HTERT RPE-1 (cell line): Measurements from ENCODE around the gene MRPL42.

Experiments
- in situ Hi-C: fragments of 300-500 bp; cut with MboI; formaldehyde crosslinking; loops from 4 replicates; pipeline ENCODE4 v1.14.3; 2020; ENCODE audit warnings: low sequenced_read_pairs

Gene MRPL42

DNA sequence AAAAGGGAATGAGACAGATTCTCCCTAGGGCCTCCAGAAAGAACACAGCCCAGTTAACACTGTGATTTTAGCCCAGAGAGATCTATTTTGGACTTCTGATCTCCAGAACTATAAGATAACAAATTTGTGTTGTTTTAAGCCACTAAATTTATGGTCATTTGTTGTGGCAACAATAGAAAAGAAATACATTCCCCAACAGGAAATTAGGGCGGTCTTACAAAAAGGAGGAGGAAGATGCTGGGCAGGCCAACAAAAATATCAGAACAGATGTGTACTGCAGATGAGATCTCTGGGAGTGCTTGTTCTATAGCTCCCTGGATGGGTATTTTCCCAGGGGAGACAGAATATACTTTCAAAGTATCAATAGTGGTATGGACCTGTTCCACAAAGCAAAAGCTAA, 73.2 kb downstream of the MRPL42 start:
- in situ Hi-C loops, result no loop called here

DNA sequence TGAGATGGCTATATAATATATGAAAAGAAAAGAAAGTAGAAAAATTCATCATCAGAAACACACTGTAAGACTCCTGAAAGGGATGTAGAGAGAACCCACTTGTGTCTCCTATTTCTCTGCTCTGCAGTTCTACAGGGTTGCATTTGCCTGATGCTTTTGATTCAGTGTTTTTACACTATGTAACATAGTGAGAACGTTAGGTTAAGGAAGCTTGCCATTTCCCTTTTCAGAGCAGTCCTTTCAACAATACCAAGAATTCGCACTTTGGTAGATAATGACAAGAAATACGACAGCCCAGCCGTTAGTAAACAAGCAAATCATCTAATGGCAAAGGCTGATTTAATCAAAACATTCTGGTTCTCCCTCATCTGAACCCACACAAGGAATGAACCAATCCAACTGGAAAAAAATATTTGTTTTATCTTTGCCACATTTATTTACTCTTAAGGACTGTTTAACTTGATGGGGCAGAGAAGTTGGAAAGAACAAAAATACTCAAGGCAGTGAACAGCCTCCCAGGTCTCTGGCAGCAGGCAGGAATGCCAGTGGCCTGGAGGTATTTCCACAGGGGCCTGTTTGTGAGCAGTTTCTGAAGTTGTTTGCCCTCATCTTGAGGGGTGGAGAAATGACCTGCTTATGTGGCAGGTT, 74.4 kb downstream of the MRPL42 start:
- in situ Hi-C loops, result no loop called here

DNA sequence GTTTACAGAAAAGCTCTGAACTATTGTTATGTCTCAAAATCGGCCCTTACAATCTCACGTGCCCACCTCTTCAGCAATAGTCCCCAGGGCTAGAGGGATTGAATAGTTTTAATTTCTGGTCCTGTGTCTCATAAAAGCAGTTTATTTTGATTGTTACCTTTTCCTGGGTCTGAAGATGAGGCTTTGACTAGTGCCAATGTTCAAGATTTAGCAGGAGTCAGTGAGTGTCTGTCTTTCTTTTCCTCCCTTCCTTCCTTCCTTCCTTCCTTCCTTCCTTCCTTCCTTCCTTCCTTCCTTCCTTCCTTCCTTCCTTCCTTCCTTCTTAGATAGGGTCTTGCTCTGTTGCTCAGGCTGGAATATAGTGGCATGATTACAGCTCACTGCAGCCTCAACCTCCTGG, 80.5 kb downstream of the MRPL42 start:
- in situ Hi-C loops, result no loop called here

DNA sequence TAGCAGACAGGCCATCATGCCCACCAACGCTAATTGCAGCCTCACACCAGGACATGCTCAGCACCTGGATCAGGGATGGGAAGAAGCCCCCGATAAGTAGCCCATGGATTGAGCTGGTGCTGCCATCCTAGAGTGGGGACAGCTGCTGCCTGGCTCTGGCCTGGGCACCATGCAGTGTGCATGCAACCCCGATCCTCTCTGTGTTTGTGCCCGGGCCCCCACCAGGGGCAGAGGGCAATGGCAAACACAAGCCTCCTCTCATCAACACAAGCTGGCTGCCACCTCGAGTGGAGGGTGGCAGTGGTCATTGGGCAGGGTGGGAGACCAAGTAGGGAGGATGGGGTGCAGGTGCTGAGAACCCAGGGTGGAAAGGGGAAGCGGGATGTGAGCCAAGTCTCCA, 81.9 kb downstream of the MRPL42 start:
- in situ Hi-C loops, result no loop called here

DNA sequence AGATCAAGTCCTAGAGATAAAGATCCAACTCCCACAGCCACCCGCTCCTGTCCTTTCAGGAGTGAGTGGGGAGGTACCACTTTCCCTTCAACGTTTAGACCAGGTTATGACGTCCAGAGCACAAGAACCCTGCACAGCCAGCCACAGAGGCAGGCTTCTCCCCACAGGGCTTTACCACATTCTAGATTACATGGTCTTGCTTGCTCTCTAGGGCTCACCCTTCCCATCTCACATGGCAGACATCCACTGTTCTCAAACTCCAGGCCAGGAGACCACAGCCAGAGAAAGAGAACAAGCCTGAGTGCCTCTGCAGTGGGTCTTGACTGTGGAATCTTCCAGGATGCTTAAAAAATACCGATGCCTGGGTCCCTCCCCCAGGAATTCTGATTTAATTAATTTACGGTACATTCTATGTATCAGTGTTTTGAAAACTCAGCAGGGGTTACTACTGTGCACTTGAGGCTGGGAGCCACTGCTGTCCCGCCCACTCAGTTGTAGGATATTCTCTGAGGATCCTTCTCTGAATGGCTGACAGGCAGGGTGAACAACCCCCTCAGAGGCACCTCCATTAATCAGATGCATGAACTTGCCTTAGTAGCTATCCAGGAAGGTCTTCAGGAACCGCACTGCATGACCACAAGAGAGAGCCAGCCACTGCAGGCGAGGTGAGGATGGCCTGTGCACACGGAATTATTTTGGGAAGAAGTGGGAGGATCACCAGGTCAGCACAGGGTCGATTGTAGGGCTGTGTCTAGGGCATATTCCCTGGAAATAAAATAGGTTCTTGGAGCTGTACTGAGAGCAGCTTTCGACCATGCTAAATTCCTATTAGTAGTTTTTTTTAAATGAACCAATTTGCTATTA, 83.7 kb downstream of the MRPL42 start:
- in situ Hi-C loops, result loop anchor here (25.0 kb wide), 1 partner anchor 536 kb away; no protein-coding TSS in a partner anchor

DNA sequence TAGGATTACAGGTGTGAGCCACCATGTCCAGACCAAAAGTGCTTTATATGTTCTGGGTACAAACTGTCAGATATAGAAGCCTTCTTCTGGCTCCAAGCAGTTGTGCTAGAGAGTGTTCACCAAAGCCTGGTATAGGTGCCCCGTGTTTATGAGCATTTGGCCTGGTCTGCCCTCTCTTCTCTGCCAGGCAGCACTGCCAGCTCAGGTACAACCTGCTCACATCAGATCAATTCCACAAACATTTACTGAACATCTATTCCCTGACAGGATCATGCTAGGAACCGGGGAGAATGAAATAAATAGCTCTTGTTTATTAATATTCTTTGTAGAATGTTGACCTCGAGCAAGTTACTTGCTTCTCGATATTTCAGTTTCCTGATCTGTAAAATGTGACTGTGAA, 85.1 kb downstream of the MRPL42 start:
- in situ Hi-C loops, result loop anchor here (25.0 kb wide), 1 partner anchor 535 kb away; no protein-coding TSS in a partner anchor

DNA sequence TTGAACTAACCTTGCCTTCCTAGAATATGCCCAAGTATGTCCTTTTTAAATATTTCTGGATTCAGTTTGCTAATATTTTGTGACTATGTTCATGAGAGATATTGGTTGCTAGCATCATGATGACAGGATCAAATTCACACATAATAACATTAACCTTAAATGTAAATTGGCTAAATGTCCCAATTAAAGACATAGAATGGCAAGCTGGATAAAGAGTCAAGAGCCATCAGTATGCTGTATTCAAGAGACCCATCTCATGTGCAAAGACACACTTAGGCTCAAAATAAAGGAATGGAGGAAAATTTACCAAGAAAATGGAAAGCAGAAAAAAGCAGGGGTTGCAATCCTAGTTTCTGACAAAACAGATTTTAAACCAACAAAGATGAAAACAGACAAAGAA, 90.6 kb downstream of the MRPL42 start:
- in situ Hi-C loops, result loop anchor here (25.0 kb wide), 1 partner anchor 529 kb away; no protein-coding TSS in a partner anchor

DNA sequence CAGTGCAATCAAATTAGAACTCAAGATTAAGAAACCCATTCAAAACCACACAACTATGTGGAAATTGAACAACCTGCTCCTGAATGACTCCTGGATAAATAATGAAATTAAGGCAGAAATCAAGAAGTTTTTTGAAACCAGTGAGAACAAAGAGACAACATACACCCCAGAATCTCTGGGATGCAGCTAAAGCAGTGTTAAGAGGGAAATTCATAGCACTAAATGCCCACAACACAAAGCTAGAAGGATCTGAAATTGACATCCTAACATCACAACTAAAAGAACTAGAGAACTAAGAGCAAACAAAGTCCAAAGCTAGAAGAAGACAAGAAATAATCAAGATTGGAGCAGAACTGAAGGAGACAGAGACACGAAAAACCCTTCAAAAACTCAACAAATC, 91.4 kb downstream of the MRPL42 start:
- in situ Hi-C loops, result loop anchor here (25.0 kb wide), 1 partner anchor 529 kb away; no protein-coding TSS in a partner anchor

DNA sequence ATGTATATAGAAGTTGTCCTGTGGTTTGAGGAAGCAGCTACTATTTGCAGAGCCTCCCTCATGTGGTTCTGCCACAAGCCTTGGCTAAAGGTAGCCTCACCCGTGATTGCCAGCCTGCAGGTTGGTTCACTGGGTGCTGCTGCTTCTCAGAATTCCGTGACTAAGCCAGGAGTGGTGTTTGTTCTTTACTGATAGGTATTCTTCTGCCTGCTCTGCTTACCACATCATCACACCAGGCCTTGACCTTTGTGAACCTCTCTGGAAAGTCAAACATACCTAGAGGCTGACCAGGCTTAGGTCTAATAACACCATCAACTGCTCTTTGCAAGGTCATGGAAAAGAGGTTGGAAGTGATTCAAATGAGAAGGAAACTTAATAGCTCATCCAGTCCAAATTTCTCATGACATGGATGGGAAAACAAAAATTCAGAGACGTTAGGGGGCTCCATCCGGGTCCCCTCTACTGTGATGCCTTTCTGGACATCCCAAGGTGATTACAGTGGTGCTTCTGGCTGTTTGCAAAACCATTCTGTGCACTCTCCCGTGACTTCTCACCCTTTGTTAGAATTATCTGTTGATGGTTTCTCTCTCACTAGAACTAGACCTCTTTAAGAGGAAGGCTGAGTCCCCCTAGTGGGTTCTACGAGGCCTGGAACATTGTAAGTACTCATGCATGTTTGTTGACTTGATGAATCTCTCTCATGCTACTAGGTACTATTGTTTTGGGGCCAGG, 96.7 kb downstream of the MRPL42 start:
- in situ Hi-C loops, result loop anchor here (25.0 kb wide), 1 partner anchor 523 kb away; no protein-coding TSS in a partner anchor

DNA sequence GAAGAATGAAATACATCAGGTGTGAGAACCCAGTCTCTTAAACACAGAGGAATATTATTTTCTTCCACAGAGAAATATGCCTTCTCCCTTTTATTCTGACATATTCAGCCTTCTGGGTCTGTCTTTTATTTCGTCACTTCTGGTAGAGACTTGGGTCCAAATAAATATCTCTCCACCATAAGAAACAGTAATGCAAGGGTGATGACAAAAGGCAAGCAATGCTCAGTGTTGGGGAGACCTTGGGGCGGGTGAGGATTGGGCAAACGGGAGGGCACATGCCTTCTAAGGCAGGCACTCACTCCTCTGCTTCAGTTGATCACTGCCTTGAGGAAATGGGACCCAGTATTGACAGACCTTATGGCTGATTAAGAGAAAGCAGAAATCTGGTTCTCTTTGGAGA, 98.4 kb downstream of the MRPL42 start:
- in situ Hi-C loops, result loop anchor here (25.0 kb wide), 1 partner anchor 522 kb away; no protein-coding TSS in a partner anchor
